MM.1S (cell line): ENCODE measurements around the gene CGAS.
A peak's percentile ranks its signal among the peaks of the same experiment; 100 is the strongest.

Experiments
- DNase-seq: peaks from one replicate; pipeline ENCODE4 v3.0.0-alpha.2; 2015
- H2AFZ ChIP-seq: fragments of 300-600 bp; sonication (generic); 2 replicates; pipeline ENCODE4 v1.6.0; 2016; ENCODE audit warnings: antibody characterized with exemption, low read length
- H3F3A ChIP-seq: fragments of 300-600 bp; sonication (generic); 2 replicates; pipeline ENCODE4 v1.6.1; 2016; ENCODE audit warnings: mild to moderate bottlenecking, antibody characterized with exemption, low read length, moderate library complexity, mixed read lengths; ENCODE audit not compliant: insufficient read depth
- H3K27ac ChIP-seq: fragments of 300-600 bp; sonication (generic); 2 replicates; pipeline ENCODE4 v1.5.1; 2016; ENCODE audit warnings: mild to moderate bottlenecking, low read length
- H3K27me3 ChIP-seq: fragments of 300-600 bp; sonication (generic); replicated peaks from 2 replicates; pipeline ENCODE4 v1.6.0; 2016; ENCODE audit warnings: low read length; ENCODE audit not compliant: insufficient read depth
- H3K36me3 ChIP-seq: fragments of 300-600 bp; sonication (generic); replicated peaks from 2 replicates; pipeline ENCODE4 v1.6.1; 2016; ENCODE audit warnings: mild to moderate bottlenecking, low read length, mixed read lengths; ENCODE audit not compliant: insufficient read depth
- H3K4me1 ChIP-seq: fragments of 300-600 bp; sonication (generic); 2 replicates; pipeline ENCODE4 v1.6.1; 2016; ENCODE audit warnings: low read length, mixed read lengths
- H3K4me2 ChIP-seq: fragments of 300-600 bp; sonication (generic); 2 replicates; pipeline ENCODE4 v1.6.0; 2016; ENCODE audit warnings: low read depth, low read length
- H3K4me3 ChIP-seq: fragments of 300-600 bp; sonication (generic); 2 replicates; pipeline ENCODE4 v1.5.1; 2016; ENCODE audit warnings: low read length, mixed read lengths
- H3K79me2 ChIP-seq: fragments of 300-600 bp; sonication (generic); 2 replicates; pipeline ENCODE4 v1.6.1; 2016; ENCODE audit warnings: mixed run types, low read length, mixed read lengths
- H3K9ac ChIP-seq: fragments of 300-600 bp; sonication (generic); 2 replicates; pipeline ENCODE4 v1.6.1; 2016; ENCODE audit warnings: low read length, mixed read lengths
- H3K9me2 ChIP-seq: fragments of 300-600 bp; sonication (generic); replicated peaks from 2 replicates; pipeline ENCODE4 v1.6.1; 2016; ENCODE audit warnings: mild to moderate bottlenecking, low read length, mixed read lengths; ENCODE audit not compliant: insufficient read depth
- H3K9me3 ChIP-seq: fragments of 300-600 bp; sonication (generic); replicated peaks from 2 replicates; pipeline ENCODE4 v1.6.1; 2016; ENCODE audit warnings: mild to moderate bottlenecking, low read length, mixed read lengths; ENCODE audit not compliant: insufficient read depth
- H4K20me1 ChIP-seq: fragments of 300-600 bp; sonication (generic); 2 replicates; pipeline ENCODE4 v1.6.1; 2016; ENCODE audit warnings: mild to moderate bottlenecking, low read length, moderate library complexity, mixed read lengths; ENCODE audit not compliant: insufficient read depth
- CTCF ChIP-seq: fragments of 300-600 bp; sonication (generic); IDR thresholded peaks from 2 replicates; pipeline ENCODE4 v1.5.1; 2016; ENCODE audit warnings: antibody characterized with exemption, low read length, mixed read lengths
- EZH2 ChIP-seq: fragments of 300-600 bp; sonication (generic); optimal IDR thresholded peaks from 2 replicates; pipeline ENCODE3; 2017; ENCODE audit warnings: low read depth, mild to moderate bottlenecking, antibody characterized with exemption, low read length, mixed read lengths
- EZH2phosphoT487 ChIP-seq: fragments of 300-600 bp; sonication (generic); IDR thresholded peaks from 2 replicates; pipeline ENCODE4 v1.6.1; 2018; ENCODE audit warnings: antibody characterized with exemption, low read length

CGAS gene

GRCh38 chr6:73389854-73390253 is 62.2 kb downstream of the CGAS start:
- Histone ChIP-seq H3K9ac (no peak overlapping the region; the same call in 1 of the 2 replicates), H3F3A (peaks cover 12% of the 10 kb centered on the region), H3K9me2 (no peaks in the 10 kb centered on the region), H2AFZ (no peak overlapping the region), H3K27ac (peak overlapping the region; percentile 66; the same call in 1 of the 2 replicates), H4K20me1 (no peaks in the 10 kb centered on the region), H3K4me1 (peaks cover 24% of the 10 kb centered on the region), H3K4me2 (peak overlapping the region; percentile 42; the same call in 1 of the 2 replicates), H3K79me2 (no peaks in the 10 kb centered on the region), H3K9me3 (no peaks in the 10 kb centered on the region), H3K36me3 (no peaks in the 10 kb centered on the region), H3K27me3 (no peaks in the 10 kb centered on the region), H3K4me3 (no peak overlapping the region; the same call in 1 of the 2 replicates)
- TF ChIP-seq EZH2: no peak
- TF ChIP-seq EZH2phosphoT487: no peak
- no peak for TF ChIP-seq CTCF
- DNase-seq: peak; percentile 83

- peak overlapping the region; percentile 66 for H3K27ac ChIP-seq
- peak overlapping the region; percentile 50; the same call in 1 of the 2 replicates for H3K9ac ChIP-seq
- peak overlapping the region; percentile 40 for H3K4me2 ChIP-seq
- peaks cover 12% of the 10 kb centered on the region for H3F3A ChIP-seq
- DNase-seq: peak; percentile 82
- H4K20me1 ChIP-seq: no peaks in the 10 kb centered on the region
- peak overlapping the region; percentile 55; the same call in 1 of the 2 replicates for H2AFZ ChIP-seq
- peaks cover 24% of the 10 kb centered on the region for H3K4me1 ChIP-seq
- H3K36me3 ChIP-seq: no peaks in the 10 kb centered on the region
- no peaks in the 10 kb centered on the region for H3K27me3 ChIP-seq
- TF ChIP-seq EZH2 (no peak), CTCF (peak; percentile 29)
- peak overlapping the region; percentile 55 for H3K4me3 ChIP-seq
- H3K79me2 ChIP-seq: no peaks in the 10 kb centered on the region
- H3K9me3 ChIP-seq: no peaks in the 10 kb centered on the region
- no peaks in the 10 kb centered on the region for H3K9me2 ChIP-seq
Measured at GRCh38 chr6:73388800-73389512, 63.1 kb downstream of the CGAS start.

- Histone ChIP-seq H3K9me3 (no peaks in the 10 kb centered on the region), H3K36me3 (no peaks in the 10 kb centered on the region), H3K27ac (no peak overlapping the region; the same call in 1 of the 2 replicates), H3K9ac (peak overlapping the region; percentile 50; the same call in 1 of the 2 replicates), H3K9me2 (no peaks in the 10 kb centered on the region), H3K79me2 (no peaks in the 10 kb centered on the region), H2AFZ (peak overlapping the region; percentile 55; the same call in 1 of the 2 replicates), H4K20me1 (no peaks in the 10 kb centered on the region), H3F3A (peaks cover 12% of the 10 kb centered on the region), H3K4me3 (peak overlapping the region; percentile 55), H3K4me1 (peaks cover 24% of the 10 kb centered on the region), H3K27me3 (no peaks in the 10 kb centered on the region), H3K4me2 (peak overlapping the region; percentile 40; the same call in 1 of the 2 replicates)
- TF ChIP-seq CTCF: no peak
- TF ChIP-seq EZH2phosphoT487: no peak
- TF ChIP-seq EZH2: no peak
- no peak for DNase-seq
Measured at GRCh38 chr6:73388433-73388799, 63.7 kb downstream of the CGAS start.
